Hypothalamus (tissue), 51 donors: Measurements from ENCODE around the gene HABP2.

Source experiments
- DNase-seq, 51 donors: peaks; one replicate each; lab custom pipeline; 2025; lab: John Stamatoyannopoulos, UW

Gene HABP2

DNA sequence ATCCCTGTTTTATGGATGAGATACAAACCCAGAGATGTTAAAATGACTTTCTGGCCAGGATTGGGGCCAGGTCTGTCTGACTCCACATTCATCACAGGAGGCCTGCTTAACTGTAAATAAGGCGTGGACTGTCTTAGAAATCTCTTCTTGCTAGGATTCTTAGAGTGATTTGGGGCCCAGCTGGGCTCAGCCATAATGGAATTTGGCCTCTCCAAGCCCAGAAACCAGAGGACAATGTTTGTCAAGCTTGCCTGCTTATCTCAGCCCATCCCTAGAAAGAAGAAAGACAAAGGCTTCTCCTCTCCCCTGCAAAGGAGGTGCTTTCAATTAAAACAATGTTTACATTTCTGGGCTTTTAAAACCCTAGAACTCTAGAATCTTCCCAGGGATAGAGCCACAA is 2.9 kb downstream of the HABP2 start:
- DNase-seq = no peak

GRCh38 chr10:113557424-113557862 is 4.6 kb downstream of the HABP2 start:
- no peak for DNase-seq

GRCh38 chr10:113557903-113558321 is 5.1 kb downstream of the HABP2 start:
- DNase-seq = no peak

DNA sequence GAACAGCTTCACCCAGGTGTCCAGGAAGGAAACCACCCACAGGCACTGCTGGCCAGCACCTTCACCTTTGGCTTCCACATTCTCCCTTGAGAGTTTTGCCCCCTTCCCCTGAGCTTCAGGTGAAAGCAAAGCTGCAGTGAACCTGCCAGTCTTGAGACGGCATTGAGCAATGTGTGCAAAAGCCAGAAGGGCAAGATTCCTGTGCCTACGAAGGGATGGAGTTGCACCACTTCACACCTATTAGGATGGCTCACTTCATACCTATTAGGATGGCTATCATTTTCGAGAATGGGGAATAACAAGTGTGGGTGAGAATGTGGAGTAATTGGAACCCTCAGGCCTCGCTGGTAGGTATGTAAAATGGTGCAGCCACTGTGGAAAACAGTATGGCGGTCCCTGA is 7.2 kb downstream of the HABP2 start:
- DNase-seq = no peak

DNA sequence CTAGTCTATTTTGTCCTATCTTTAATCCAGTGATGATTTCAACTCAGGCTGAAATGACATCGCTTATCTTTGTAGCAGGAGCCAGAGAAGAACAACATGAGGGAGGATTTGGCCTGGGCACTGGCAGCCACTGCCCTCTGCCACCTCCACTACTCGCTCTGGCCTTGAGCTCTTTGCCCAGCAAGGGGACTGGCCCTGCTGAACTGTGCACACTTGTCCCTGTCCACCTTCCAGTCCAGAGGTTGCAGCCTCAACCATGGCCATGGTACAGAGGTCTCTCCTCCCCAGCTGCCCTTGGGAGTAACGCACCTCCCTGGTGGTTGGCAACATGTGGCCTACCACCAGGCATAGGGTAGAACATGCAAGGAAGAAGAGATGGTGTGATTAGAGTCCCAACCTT is 8.4 kb downstream of the HABP2 start:
- DNase-seq = no peak

DNA sequence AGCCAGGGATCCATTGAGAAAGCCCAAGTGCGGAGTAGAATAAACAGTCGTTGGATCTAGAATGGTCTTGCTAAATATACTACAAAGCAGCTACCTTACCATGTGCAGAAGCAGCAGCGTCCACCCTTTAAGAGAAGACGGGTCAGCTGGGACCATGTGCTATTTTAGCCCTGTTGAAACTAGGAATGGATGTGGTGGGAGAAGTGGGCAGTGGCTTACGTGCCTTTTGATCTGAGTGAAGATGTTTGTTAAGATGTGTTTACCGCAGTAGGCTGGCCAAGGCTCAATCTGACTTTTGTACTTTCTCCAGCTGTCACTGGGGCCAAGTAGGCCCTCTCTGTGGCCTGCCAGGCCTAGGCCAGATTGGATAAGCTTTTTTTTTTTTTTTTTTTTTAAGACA is 9.2 kb downstream of the HABP2 start:
- no peak for DNase-seq

- DNase-seq = no peak
Measured at GRCh38 chr10:113562704-113563103, 9.9 kb downstream of the HABP2 start.

- DNase-seq = peak in 48 of 51 donors; percentile 13 to 78 (median 48)
Measured at GRCh38 chr10:113563306-113564088, 10.6 kb downstream of the HABP2 start.

GRCh38 chr10:113565364-113565763 is 12.5 kb downstream of the HABP2 start:
- no peak for DNase-seq

DNA sequence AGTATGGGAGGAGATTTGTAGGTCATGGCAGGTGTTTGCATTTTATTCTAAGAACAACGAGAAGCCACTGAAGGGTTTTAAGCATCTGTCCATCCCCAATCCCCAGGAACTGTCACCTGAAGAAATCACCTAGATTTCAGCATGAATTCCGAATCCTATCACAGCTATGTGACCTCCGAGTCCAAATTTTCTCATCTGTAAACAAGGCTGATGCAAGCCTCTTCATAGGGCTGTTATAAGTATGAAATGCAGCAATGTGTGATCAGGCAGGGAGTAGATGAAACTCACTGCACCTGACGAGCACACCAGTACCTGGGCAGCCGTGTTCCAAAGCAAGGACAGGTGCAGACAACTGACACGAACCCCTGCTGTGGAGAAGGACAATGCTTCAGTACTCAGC is 14.0 kb downstream of the HABP2 start:
- DNase-seq = no peak

GRCh38 chr10:113569576-113569975 is 16.7 kb downstream of the HABP2 start:
- no peak for DNase-seq

DNA sequence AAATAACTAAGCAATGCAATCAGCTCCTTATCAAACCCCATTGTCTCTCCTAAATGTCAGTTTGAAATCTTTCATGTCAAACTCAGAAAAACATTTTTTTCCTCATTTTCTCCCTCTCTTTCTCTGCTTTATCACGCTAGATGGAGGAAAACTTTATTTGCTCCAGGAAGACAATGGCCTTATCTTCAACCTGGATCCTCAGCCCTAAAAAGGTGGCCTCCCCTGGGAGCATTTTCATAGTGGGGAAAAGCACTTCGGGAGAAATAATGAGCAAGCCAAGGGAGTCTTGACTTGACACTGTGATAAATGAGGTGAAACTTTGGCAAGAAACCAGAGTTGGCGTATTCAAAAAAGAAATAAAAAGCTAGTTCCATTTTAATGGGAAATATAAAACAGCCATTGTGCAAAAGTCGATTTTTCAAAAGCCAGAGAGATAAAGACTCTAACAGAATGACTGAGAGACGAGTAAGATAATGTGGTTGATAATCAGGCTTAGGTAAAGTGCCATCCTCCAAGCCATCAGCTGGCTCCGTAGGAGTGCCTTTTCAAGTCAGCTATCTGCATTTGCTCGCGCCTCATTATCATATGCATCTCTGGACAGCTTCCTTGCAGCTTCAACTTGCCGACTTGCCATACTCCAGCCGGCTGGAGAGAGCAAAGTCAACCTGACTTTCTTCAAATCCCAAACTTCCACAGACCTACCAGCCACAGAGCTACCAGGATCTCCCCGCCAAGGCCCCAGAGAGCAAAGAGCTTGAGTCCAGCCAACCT is 19.9 kb downstream of the HABP2 start:
- DNase-seq = no peak

GRCh38 chr10:113573368-113573767 is 20.5 kb downstream of the HABP2 start:
- no peak for DNase-seq

DNA sequence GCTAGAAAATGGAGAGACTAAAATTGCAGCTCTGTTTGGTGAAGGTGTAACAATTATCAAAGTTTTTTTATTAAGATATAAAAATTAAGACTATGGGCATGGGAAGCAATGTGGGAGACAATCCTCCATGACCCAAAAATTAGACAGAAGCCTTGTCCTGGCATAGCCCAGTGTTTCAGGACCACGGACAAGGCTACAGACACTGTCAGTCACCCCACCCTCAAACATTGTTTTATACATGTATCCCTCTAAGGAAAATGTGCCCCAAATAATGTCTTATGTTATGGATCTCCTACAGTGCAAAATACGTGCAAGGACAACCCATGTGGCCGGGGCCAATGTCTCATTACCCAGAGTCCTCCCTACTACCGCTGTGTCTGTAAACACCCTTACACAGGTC is 24.0 kb downstream of the HABP2 start:
- no peak for DNase-seq

- no peak for DNase-seq
Measured at GRCh38 chr10:113578773-113579172, 25.9 kb downstream of the HABP2 start.

DNA sequence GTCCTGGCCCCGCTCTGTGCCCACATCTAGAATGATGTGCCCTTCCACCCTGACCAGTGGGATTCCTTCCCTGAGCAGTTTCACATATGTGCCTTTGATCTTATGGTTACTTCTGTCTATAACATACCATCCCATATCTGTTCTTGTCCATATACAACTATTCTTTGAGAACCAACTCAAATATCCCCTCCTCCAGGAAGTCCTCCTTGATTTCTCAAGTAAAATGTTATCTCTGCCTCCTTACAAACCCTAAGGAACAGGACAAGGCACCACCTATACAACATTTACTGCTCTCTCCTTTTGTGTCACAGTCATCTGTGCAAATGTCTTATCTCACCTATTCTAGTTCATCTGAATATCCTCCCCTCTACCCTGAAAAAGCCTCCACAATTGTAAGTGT is 28.2 kb downstream of the HABP2 start:
- DNase-seq = no peak

GRCh38 chr10:113583571-113583970 is 30.7 kb downstream of the HABP2 start:
- no peak for DNase-seq

DNA sequence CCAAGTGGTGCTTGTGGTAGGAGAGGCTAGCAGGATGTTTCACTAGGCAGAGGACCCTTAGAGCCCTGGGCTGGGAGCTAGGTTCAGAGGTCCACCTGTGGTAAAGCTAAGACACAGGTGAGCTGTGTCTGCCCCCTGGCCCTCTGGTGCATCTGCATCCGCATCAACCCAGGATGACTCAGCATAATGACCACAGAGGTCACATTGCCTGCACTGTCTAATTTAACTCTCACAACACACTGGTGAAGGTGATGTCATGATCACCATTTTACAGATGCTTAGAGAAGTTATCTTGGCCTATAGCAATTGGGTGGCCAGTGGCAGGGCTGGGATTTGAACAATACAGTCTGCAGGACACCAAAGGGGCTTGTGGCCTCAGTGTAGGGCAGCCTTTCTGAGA is 33.1 kb downstream of the HABP2 start:
- no peak for DNase-seq

- DNase-seq = no peak
Measured at GRCh38 chr10:113589201-113589770, 36.4 kb downstream of the HABP2 start.

- no peak for DNase-seq
Measured at GRCh38 chr10:113590581-113590980, 37.7 kb downstream of the HABP2 start.

DNA sequence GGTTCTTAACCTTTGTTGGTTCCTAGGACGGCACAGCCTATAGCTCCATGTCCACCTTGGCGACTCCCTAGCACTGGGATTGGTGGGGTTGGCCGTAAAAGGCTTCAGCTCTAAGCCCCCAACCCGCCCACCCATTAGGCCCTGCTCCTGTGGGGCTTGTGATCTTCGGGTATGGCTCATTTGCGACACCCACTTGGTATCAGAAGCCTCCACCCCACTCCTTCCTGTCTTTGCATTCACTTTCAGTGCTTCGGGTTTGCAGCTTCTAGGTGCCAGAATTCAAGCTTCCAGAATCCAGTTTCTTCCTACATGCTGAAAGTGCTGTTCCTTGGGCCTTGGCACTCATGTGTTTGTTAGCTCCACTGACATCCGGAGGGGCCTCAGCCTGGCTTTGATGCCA is 39.5 kb downstream of the HABP2 start:
- no peak for DNase-seq

DNA sequence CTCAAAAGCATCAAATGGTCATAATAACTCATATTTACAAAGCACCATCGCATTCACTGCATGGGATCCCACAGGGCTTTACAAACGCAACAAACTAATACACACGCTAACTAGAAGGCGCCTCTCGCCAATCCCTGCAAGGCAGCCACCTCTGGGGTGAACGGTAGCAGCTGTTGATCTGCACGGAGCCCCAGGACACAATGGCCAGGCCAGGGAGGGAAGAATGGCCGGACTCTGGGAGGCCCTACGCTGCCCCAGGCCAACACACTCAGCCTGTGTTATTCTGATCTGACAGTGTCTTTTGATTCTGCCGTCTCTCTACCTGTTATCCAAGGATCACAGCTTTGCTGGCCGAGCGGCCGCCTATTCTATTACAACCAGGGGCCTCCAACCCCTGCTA is 41.8 kb downstream of the HABP2 start:
- no peak for DNase-seq
